ELF-1 (cell line): ENCODE results near the gene BANP.
"Not testable (repeated sequence)": the region's sequence is repeated elsewhere in the genome, so short reads cannot be mapped to it uniquely, and the experiment has no call there.

Experiments
- DNase-seq: peaks from one replicate; pipeline ENCODE4 v3.0.0-alpha.2; 2016; ENCODE audit warnings: low read depth, low spot score

Gene BANP, protein sequence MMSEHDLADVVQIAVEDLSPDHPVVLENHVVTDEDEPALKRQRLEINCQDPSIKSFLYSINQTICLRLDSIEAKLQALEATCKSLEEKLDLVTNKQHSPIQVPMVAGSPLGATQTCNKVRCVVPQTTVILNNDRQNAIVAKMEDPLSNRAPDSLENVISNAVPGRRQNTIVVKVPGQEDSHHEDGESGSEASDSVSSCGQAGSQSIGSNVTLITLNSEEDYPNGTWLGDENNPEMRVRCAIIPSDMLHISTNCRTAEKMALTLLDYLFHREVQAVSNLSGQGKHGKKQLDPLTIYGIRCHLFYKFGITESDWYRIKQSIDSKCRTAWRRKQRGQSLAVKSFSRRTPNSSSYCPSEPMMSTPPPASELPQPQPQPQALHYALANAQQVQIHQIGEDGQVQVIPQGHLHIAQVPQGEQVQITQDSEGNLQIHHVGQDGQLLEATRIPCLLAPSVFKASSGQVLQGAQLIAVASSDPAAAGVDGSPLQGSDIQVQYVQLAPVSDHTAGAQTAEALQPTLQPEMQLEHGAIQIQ

GRCh38 chr16:87950765-87951551 lies at the start of gene BANP:
Gene BANP (plus strand): TSS chr16:87951434. CDS start chr16:87975116, 23,682 bp downstream.
- peak; percentile 99 for DNase-seq

DNA sequence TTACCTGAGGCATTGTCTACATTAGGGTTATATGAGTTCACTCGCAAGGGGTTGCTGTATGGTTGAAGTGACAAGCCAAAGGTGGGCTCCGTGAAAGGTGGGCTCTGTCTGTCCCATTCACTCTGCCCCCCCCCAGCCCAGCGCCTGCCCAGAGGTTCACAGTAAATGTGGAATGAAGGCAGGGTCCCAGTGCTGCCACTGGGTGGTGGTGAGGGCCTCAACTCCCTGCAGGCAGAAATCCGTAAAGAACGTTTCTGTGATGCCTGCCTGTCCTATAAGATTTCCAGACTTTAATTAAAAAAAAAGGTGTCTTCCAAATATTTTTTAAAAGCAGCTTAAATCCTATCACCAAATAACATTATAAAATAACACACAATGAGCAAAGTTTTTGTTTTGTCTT lies 46.3 kb upstream of the BANP start:
- not testable (repeated sequence) for DNase-seq

- not testable (repeated sequence) for DNase-seq
Measured at GRCh38 chr16:87905521-87905920, 45.7 kb upstream of the BANP start.

DNA sequence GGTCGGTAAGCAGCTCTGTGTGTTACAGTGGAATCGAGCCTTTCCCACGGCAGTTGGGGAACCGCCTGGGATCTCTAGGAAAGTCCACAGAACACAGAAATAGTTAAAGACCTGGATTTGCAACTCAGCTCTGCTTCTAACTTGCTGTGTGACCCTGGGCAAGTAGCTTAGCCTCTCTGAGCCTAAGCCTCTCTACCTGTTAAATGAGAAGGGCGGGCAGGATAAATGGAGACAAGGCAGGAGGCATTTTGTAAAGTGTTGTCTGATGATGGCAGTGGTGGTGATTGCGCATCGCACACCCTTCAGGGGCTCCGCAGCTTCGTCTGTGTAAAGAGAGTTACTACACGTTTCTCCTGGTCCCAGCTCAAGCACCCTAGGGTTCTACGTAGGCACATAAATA lies 43.1 kb upstream of the BANP start:
- not testable (repeated sequence) for DNase-seq

GRCh38 chr16:87909203-87909935 lies 41.9 kb upstream of the BANP start:
- DNase-seq: peak; percentile 93

DNA sequence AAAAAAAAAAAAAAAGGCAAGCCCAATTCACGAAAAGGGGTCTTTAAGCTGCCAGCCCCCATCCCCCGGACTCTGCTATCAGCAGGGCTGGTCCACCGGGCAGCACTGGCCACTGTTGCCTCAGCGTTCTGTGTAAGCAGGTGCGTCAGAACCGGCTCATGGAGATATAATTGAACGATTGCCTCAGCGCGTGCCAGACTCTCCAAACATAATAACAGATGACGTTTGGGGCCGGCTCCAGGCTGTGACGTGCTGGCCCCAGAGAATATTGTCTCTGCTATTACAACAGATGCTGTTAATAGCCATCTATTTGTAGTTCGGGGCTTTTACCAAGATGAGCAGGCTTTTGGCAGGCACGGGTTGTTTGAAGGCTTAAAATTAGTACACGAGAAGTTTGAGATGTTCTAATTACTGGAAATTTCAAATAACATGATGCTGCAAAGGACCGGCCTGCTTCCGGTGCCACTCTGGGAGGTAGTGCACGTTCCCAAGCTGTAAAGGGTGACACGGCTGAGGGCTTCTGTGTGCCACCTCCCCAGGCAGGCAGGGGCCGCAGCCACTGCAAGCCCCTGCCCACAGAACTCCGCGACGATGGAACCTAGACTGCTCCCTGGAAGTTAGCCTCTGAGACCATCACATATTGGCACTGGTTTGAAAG lies 40.0 kb upstream of the BANP start:
- DNase-seq: not testable (repeated sequence)

DNA sequence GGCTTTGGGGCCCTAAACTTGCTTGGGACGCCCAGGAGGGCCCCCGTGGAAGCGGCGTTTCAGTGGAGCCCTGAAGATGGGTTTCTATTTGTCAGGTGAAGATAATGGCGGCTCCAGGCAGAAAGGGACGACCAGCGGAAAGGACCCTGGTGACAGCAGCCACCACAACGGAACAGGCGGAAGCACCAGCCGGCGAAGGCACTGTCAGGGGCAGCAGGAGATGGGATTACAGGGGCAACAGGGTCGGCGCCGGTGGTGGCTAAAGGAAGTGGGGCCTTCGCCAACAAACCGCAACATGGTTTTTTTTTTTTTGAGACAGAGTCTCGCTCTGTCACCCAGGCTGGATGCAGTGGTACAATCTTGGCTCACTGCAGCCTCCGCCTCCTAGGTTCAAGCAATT lies 38.5 kb upstream of the BANP start:
- not testable (repeated sequence) for DNase-seq

DNA sequence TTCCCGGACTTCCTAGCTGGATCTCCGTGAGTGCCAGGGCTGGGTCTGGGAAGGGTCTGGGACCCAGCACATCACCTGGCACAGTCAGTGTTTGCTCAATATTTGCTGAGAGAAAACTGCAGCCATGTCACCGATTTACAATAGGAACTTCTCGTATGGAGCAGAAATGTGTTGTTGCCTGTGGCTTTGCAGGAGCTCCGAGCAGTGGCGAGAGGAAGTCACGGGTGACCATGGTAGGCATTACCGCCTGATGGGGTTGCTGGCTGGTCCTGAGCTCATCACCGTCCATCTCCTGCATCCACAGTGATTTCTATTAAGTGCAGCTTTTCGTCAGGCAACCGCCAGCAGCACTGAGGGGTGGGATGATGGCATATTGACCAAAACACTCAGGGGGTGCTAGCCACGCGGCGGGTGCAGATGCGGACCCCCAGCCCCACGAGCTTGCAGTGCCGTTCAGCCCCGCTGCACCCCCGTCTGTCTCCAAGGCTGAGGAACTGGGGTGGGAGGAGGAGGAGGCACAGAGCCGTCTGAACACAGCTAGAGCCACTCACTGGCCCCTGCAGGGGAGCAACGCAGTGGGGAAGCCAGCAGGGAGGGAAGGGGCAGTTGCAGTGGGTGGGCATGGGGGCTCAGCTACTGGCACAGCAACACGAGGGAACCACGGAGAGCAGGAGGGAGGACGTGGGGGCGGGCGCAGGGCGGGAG lies 37.1 kb upstream of the BANP start:
- not testable (repeated sequence) for DNase-seq

DNA sequence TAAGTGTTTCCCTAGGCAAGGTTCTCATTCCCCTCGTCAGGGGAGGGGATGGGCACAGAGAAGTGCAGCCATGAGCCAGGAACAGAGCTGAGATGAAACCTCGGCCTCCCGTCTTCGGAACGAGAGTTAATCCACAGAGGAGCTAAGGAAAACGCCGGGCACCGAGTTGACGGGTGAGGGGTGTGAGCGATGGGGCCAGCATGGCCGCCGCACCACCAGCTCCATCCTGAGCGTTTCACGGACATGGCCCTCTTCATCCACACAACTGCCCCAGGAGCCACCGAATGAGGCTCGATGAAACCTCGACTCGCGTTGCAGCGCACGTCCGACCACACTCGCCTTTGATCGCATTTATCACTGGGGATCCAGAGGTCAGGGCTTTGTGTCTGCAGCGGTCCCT lies 36.4 kb upstream of the BANP start:
- no peak for DNase-seq

DNA sequence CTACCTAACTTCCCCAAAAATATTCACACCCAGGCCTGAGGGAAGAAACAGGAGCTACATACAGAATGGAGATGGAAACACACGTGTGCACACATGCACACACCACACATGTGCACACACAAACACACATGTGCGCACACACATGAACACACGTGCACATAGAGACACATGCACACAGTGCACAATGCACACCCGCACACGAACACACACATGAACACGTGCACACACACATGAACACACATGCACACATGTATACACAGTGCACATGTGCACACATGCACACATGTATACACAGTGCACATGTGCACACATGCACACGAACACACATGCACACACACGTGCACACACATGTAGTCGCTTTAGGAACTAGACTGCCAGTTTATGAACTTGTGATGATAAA lies 33.7 kb upstream of the BANP start:
- DNase-seq: no peak

- DNase-seq: no peak
Measured at GRCh38 chr16:87918338-87918737, 32.9 kb upstream of the BANP start.

- no peak for DNase-seq
Measured at GRCh38 chr16:87918866-87919680, 32.2 kb upstream of the BANP start.

DNA sequence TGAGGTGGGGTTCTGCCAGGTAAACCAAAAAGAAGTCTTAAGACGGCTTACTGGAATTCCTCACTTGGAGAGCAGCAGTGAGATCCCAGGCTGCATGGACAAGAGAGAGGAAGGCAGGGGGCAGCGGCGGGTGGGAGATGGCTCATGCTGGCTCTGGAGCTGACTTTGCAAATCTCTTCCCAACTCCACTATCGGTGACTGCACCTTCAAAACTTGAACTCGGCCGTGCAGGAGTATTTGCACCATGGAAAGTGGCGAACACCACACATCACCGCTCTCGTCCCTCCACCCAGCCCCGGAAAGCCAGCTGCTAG lies 31.6 kb upstream of the BANP start:
- no peak for DNase-seq

GRCh38 chr16:87921236-87921773 lies 29.9 kb upstream of the BANP start:
- DNase-seq: no peak

GRCh38 chr16:87922250-87922871 lies 28.9 kb upstream of the BANP start:
- no peak for DNase-seq

GRCh38 chr16:87924041-87924810 lies 27.0 kb upstream of the BANP start:
- DNase-seq: no peak

DNA sequence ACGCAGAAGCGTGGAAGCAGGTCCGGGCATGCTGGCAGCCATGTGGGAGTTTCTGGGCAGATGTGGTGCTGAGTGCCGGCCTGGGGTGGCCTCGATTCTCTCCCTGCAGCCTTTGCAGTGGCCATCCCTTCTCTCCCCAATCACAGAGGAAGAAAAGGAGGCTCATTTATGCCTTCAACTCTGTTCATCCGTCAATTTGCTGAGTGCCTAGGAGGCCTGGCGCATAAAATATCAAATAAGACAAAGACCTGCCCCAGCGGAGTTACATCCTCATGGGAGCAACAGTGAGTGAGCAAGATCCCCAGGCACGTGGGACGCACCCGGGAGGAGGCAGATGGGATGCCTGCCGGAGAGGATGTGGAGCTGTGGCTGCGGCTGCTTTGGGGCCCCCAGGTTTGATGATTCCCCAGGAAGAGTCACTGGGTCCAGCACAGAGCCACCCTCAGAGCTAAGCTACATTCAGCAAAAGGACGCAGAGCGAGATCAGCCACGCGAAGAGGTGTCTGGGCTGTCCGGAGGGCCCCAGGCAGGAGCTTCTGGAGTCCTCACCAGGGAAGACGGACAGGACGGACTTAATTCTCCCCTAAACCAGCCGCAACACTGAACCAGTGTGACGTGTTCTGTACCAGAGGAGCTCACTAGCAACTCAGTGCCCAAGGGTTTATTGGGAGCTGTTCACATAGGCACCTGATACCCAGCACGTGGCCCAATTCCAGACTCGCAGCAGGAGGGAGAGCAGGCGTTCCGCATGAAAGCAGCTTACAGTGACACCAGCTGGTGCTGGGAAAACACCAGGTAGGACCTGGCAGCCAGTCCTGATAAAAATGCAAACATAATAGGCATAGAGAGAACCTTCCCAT lies 26.2 kb upstream of the BANP start:
- peak; percentile 64 for DNase-seq
